Measurements from ENCODE around the gene TRERF1. TPM values are rescaled to one million over a fixed set of nuclear protein-coding genes. Genes with fewer than 3 reads are reported as not detected.

Gene TRERF1
- total RNA-seq, 1 donor from 2014 or later = 8.3 TPM

- H3K4me1 ChIP-seq = peaks cover 34% of the 10 kb centered on the region
- H4K20me1 ChIP-seq (ENCODE audit: low read depth) = peaks cover 43% of the 10 kb centered on the region
- no peaks in the 10 kb centered on the region for H3K36me3 ChIP-seq
- no peaks in the 10 kb centered on the region for H3K27me3 ChIP-seq
- peak overlapping the region; percentile 25 for H3K9ac ChIP-seq
- H3K27ac ChIP-seq = peak overlapping the region; percentile 70
- Mint-ChIP-seq H3K36me3 (peaks cover 13% of the 10 kb centered on the region), H3K4me3 (peak overlapping the region; percentile 100), H3K27ac (peak overlapping the region; percentile 98), H3K27me3 (ENCODE audit: insufficient read depth, low read depth) (peaks cover 11% of the 10 kb centered on the region), H3K4me1 (peaks cover 42% of the 10 kb centered on the region), H3K9me3 (no peaks in the 10 kb centered on the region)
- peak overlapping the region; percentile 78 for H3K4me3 ChIP-seq
- H3K79me2 ChIP-seq (ENCODE audit: low read depth) = peaks cover 60% of the 10 kb centered on the region
- TF ChIP-seq EZH2phosphoT487 (IDR thresholded peaks at IDR 0.05) (no peak), CTCF (IDR thresholded peaks at IDR 0.05) (no peak), EZH2 (IDR thresholded peaks at IDR 0.05) (no peak)
- no peaks in the 10 kb centered on the region for H3K9me3 ChIP-seq (ENCODE audit: low read depth)
- peak overlapping the region; percentile 85 for H2AFZ ChIP-seq (replicated peaks)
- peak overlapping the region; percentile 87 for H3K4me2 ChIP-seq
- peak; percentile 58 for DNase-seq (ENCODE audit: low spot score)
- H3F3A ChIP-seq (ENCODE audit: low read depth) = peaks cover 68% of the 10 kb centered on the region
Observed at GRCh38 chr6:42450477-42451332, 1.0 kb downstream of the TRERF1 start.

GRCh38 chr6:42449917-42450476 lies 1.7 kb downstream of the TRERF1 start:
- Mint-ChIP-seq H3K27me3 (ENCODE audit: insufficient read depth, low read depth) (peaks cover 11% of the 10 kb centered on the region), H3K27ac (no peak overlapping the region)

GRCh38 chr6:42448927-42449659 lies 2.6 kb downstream of the TRERF1 start:
- H3K27ac ChIP-seq = no peak overlapping the region
- no peaks in the 10 kb centered on the region for H3K36me3 ChIP-seq
- H3K4me2 ChIP-seq = peak overlapping the region; percentile 87
- peak overlapping the region; percentile 78 for H3K4me3 ChIP-seq
- Mint-ChIP-seq H3K4me3 (peak overlapping the region; percentile 100), H3K27ac (no peak overlapping the region), H3K36me3 (peaks cover 17% of the 10 kb centered on the region), H3K9me3 (no peaks in the 10 kb centered on the region), H3K27me3 (ENCODE audit: insufficient read depth, low read depth) (peaks cover 6% of the 10 kb centered on the region), H3K4me1 (peaks cover 47% of the 10 kb centered on the region)
- no peak overlapping the region for H2AFZ ChIP-seq (replicated peaks)
- DNase-seq (ENCODE audit: low spot score) = no peak
- no peaks in the 10 kb centered on the region for H3K27me3 ChIP-seq
- peaks cover 34% of the 10 kb centered on the region for H3K4me1 ChIP-seq
- peaks cover 52% of the 10 kb centered on the region for H4K20me1 ChIP-seq (ENCODE audit: low read depth)
- H3K9me3 ChIP-seq (ENCODE audit: low read depth) = no peaks in the 10 kb centered on the region
- H3F3A ChIP-seq (ENCODE audit: low read depth) = peaks cover 53% of the 10 kb centered on the region
- TF ChIP-seq CTCF (IDR thresholded peaks at IDR 0.05) (no peak), EZH2phosphoT487 (IDR thresholded peaks at IDR 0.05) (no peak), EZH2 (IDR thresholded peaks at IDR 0.05) (no peak)
- no peak overlapping the region for H3K9ac ChIP-seq
- peaks cover 76% of the 10 kb centered on the region for H3K79me2 ChIP-seq (ENCODE audit: low read depth)

More at GRCh38 chr6:42449917-42450476, 1.7 kb downstream of the TRERF1 start:
- DNase-seq (ENCODE audit: low spot score) = peak; percentile 72
- Histone ChIP-seq H3K36me3 (no peaks in the 10 kb centered on the region), H3K27ac (peak overlapping the region; percentile 59), H3K27me3 (no peaks in the 10 kb centered on the region), H3F3A (ENCODE audit: low read depth) (peaks cover 62% of the 10 kb centered on the region), H4K20me1 (ENCODE audit: low read depth) (peaks cover 43% of the 10 kb centered on the region), H2AFZ (replicated peaks) (no peak overlapping the region), H3K79me2 (ENCODE audit: low read depth) (peaks cover 67% of the 10 kb centered on the region), H3K4me1 (peaks cover 33% of the 10 kb centered on the region), H3K4me2 (peak overlapping the region; percentile 87), H3K9me3 (ENCODE audit: low read depth) (no peaks in the 10 kb centered on the region), H3K4me3 (peak overlapping the region; percentile 78), H3K9ac (peak overlapping the region; percentile 15)
- Mint-ChIP-seq H3K4me3 (peak overlapping the region; percentile 100), H3K9me3 (no peaks in the 10 kb centered on the region), H3K36me3 (peaks cover 17% of the 10 kb centered on the region), H3K4me1 (peaks cover 47% of the 10 kb centered on the region)
- TF ChIP-seq CTCF (IDR thresholded peaks at IDR 0.05) = no peak
- TF ChIP-seq EZH2phosphoT487 (IDR thresholded peaks at IDR 0.05) = no peak
- TF ChIP-seq EZH2 (IDR thresholded peaks at IDR 0.05) = no peak
